ENCODE measurements around the gene ADAMTSL1. TPM values are rescaled to one million over a fixed set of nuclear protein-coding genes. Genes with fewer than 3 reads are reported as not detected.

Gene ADAMTSL1
- total RNA-seq, 1 donor from 2014 or later, result 12.3 TPM

DNA sequence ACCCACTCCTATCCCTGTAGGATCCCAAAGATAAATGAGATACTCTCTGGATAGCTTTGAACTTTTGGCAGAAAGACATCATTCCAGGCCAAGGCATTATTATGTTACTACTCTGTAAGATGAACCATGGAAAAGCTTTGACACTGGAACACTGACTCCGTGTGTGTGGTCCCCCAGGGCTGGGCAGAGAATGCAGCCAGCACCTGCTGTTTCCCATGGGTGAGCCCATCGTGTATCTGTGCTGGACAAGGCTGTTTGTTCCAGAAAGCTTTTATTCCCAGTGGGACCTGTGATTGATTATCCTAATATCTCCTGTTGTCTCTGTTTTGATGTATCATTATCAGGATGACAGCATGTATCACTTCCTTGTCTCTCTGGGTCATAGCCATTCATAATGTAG, 304.2 kb downstream of the ADAMTSL1 start:
- TF ChIP-seq, protein P1, sequence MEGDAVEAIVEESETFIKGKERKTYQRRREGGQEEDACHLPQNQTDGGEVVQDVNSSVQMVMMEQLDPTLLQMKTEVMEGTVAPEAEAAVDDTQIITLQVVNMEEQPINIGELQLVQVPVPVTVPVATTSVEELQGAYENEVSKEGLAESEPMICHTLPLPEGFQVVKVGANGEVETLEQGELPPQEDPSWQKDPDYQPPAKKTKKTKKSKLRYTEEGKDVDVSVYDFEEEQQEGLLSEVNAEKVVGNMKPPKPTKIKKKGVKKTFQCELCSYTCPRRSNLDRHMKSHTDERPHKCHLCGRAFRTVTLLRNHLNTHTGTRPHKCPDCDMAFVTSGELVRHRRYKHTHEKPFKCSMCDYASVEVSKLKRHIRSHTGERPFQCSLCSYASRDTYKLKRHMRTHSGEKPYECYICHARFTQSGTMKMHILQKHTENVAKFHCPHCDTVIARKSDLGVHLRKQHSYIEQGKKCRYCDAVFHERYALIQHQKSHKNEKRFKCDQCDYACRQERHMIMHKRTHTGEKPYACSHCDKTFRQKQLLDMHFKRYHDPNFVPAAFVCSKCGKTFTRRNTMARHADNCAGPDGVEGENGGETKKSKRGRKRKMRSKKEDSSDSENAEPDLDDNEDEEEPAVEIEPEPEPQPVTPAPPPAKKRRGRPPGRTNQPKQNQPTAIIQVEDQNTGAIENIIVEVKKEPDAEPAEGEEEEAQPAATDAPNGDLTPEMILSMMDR (IDR thresholded peaks at IDR 0.05), result no peak
- intact Hi-C loops (cut with DNase I), result no loop called here
- H3K4me1 ChIP-seq, result no peaks in the 10 kb centered on the region
- DNase-seq (ENCODE audit: low spot score in 2 of 2), result no peak
- no peaks in the 10 kb centered on the region for H3K9me3 ChIP-seq
- no peak overlapping the region for H3K4me3 ChIP-seq
- peaks cover 9 to 18% of the 10 kb centered on the region in 2 donors for H3K36me3 ChIP-seq
- no peaks in the 10 kb centered on the region for H3K27me3 ChIP-seq
- H3K27ac ChIP-seq, result no peak overlapping the region

DNA sequence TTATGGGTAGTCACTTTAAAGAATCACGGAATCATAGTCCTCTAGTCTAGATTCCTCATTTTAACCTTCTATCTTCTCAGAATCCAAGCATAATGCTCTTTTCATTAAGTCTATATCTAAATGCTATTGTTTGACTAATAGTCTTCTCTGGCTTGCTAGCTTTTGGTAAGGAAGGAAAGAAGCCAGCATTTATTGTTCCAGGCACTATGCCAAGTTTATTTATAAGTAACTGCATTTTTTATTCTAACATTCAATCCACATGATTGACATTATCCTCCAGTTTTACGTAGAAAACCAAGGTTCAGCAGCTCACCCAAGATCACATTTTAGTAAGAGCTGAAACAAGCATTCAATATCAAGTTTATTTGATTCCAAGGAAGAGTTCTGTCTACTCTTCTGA, 304.9 kb downstream of the ADAMTSL1 start:
- H3K4me3 ChIP-seq, result no peak overlapping the region
- H3K36me3 ChIP-seq, result peaks cover 9 to 18% of the 10 kb centered on the region in 2 donors
- no peak overlapping the region for H3K27ac ChIP-seq
- no peaks in the 10 kb centered on the region for H3K9me3 ChIP-seq
- no peaks in the 10 kb centered on the region for H3K4me1 ChIP-seq
- intact Hi-C loops (cut with DNase I), result no loop called here
- no peaks in the 10 kb centered on the region for H3K27me3 ChIP-seq
- DNase-seq (ENCODE audit: low spot score in 2 of 2), result no peak
- TF ChIP-seq, protein P1 (IDR thresholded peaks at IDR 0.05), result no peak

DNA sequence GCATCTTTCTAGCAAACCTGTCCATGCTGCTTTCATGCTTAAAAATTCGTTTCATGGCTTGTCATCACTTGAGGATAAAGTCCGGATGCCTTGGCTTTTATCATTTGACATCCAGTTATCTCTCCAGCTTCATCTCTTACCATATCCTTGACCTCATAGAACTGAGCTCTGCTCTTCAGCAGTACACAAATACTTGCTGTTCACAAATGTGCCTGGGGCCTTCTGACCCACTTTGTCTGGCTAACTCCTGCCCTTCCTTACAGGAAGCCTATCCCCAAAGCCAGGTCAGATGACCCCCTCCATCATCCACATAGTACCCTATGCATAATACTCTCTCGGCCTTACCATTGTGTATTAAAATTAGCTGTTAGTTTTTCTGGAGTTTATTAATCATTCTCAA, 310.0 kb downstream of the ADAMTSL1 start:
- TF ChIP-seq, protein P1 (IDR thresholded peaks at IDR 0.05), result no peak
- Histone ChIP-seq H3K4me1 (peaks cover 12 to 27% of the 10 kb centered on the region in 2 donors), H3K27ac (no peak overlapping the region), H3K4me3 (no peak overlapping the region), H3K9me3 (no peaks in the 10 kb centered on the region), H3K36me3 (no peaks in the 10 kb centered on the region), H3K27me3 (no peaks in the 10 kb centered on the region)
- no peak for DNase-seq (ENCODE audit: low spot score in 2 of 2)
- intact Hi-C loops (cut with DNase I), result no loop called here

DNA sequence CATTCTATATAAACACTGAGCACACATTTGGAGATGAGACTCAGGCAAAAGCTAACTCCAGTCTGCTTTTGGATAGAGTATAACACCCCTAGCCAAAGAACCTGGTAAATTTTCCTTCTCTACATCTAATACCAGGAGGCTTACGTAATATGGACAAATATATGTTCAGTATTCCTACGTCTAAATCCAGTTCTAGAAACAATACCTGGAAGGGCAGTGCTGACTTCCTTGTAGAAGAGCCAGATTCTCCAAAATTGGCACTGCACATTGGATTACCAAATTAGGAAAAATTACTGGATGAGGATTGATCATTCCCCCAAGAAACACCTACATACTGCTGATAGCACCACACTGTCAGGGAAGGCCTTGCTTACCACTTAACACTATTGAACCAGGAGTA, 311.7 kb downstream of the ADAMTSL1 start:
- H3K4me3 ChIP-seq, result no peak overlapping the region
- DNase-seq (ENCODE audit: low spot score in 2 of 2), result no peak
- peak overlapping the region; percentile 45 to 77 for H3K27ac ChIP-seq
- peaks cover 12 to 27% of the 10 kb centered on the region in 2 donors for H3K4me1 ChIP-seq
- no peaks in the 10 kb centered on the region for H3K36me3 ChIP-seq
- TF ChIP-seq, protein P1 (IDR thresholded peaks at IDR 0.05), result no peak
- intact Hi-C loops (cut with DNase I), result loop anchor here (2.0 kb wide), 1 partner anchor 77 kb away; no protein-coding TSS in a partner anchor
- H3K9me3 ChIP-seq, result no peaks in the 10 kb centered on the region
- H3K27me3 ChIP-seq, result no peaks in the 10 kb centered on the region

DNA sequence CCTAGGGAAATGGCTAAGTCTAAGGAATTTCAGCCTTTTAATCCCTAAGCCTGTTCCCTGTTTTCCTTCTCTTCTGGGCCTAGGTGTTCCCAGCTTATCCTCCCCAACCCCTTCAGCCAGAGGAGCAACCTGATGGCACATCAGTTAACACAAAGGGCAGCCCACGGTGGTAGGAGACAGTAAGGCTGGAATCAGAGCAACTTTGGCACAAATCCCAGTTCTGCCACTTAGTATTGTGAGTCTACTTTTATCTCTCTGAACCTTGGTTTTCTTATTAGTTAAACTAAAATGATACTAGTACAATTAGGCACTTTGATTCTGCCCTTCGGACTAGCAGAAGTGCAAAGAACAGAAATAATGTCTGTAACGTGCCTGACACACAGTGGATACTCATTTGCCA, 312.2 kb downstream of the ADAMTSL1 start:
- intact Hi-C loops (cut with DNase I), result loop anchor here (2.0 kb wide), 1 partner anchor 77 kb away; no protein-coding TSS in a partner anchor
- H3K36me3 ChIP-seq, result no peaks in the 10 kb centered on the region
- H3K27me3 ChIP-seq, result no peaks in the 10 kb centered on the region
- TF ChIP-seq, protein P1 (IDR thresholded peaks at IDR 0.05), result no peak
- H3K27ac ChIP-seq, result peak overlapping the region; percentile 45 to 77
- H3K4me1 ChIP-seq, result peaks cover 12 to 27% of the 10 kb centered on the region in 2 donors
- no peaks in the 10 kb centered on the region for H3K9me3 ChIP-seq
- no peak for DNase-seq (ENCODE audit: low spot score in 2 of 2)
- H3K4me3 ChIP-seq, result no peak overlapping the region
